CD14-positive monocyte (primary cell): ENCODE measurements around the gene RAC2. TPM values are rescaled to one million over a fixed set of nuclear protein-coding genes. Genes with fewer than 3 reads are reported as not detected.

ENCODE experiments used
- DNase-seq, 3 donors: peaks; one replicate each; pipeline ENCODE4 v3.0.0-alpha.2; 2011 to 2022
- H2AFZ ChIP-seq: 2 replicates; pipeline ENCODE4 v1.6.0; 2012; ENCODE audit warnings: mild to moderate bottlenecking, low read depth, low read length, inconsistent platforms; ENCODE audit not compliant: insufficient read depth, poor library complexity, severe bottlenecking
- H3K27ac ChIP-seq, 2 donors: 1 replicate in 1 of 2; 2 replicates in 1 of 2; pipeline ENCODE4 v1.5.1; 2012 to 2013; ENCODE audit warnings: low read length in 2 of 2, control low read depth in 1 of 2, inconsistent platforms in 1 of 2, low read depth in 1 of 2, mild to moderate bottlenecking in 1 of 2
- H3K27me3 ChIP-seq, 2 donors: one replicate each; pipeline versions ENCODE4 v1.6.0 to v1.6.1; 2011 to 2013; ENCODE audit warnings: low read length in 2 of 2; ENCODE audit not compliant: control insufficient read depth in 2 of 2, insufficient read depth in 2 of 2
- H3K36me3 ChIP-seq, 2 donors: replicated peaks in 1 of 2; 1 replicate in 1 of 2; 2 replicates in 1 of 2; pipeline versions ENCODE4 v1.5.1 to v1.6.1; 2012 to 2013; ENCODE audit warnings: low read length in 2 of 2, control low read depth in 1 of 2, inconsistent platforms in 1 of 2, mild to moderate bottlenecking in 1 of 2; ENCODE audit not compliant: insufficient read depth in 2 of 2, control insufficient read depth in 1 of 2
- H3K4me1 ChIP-seq, 2 donors: 1 replicate in 1 of 2; 2 replicates in 1 of 2; pipeline versions ENCODE4 v1.5.1 to v1.6.1; 2012 to 2013; ENCODE audit warnings: low read length in 2 of 2, control low read depth in 1 of 2, inconsistent platforms in 1 of 2, mild to moderate bottlenecking in 1 of 2, moderate library complexity in 1 of 2; ENCODE audit not compliant: insufficient read depth in 2 of 2, control insufficient read depth in 1 of 2
- H3K4me2 ChIP-seq: replicated peaks from 2 replicates; pipeline ENCODE3; 2012; ENCODE audit warnings: low read length, moderate library complexity, mild to moderate bottlenecking; ENCODE audit not compliant: poor library complexity, severe bottlenecking; ENCODE audit errors: extremely low read depth
- H3K4me3 ChIP-seq, 3 experiments: fragments of 200-600 bp in 1 of 3; sonication (generic) in 1 of 3; replicated peaks in 1 of 3; 1 replicate in 2 of 3; 2 replicates in 1 of 3; pipeline ENCODE4 v1.5.1; 2011 to 2013; ENCODE audit warnings: low read length in 3 of 3, mild to moderate bottlenecking in 3 of 3, control low read depth in 2 of 3, low read depth in 2 of 3, inconsistent platforms in 1 of 3, moderate library complexity in 1 of 3
- H3K79me2 ChIP-seq: 2 replicates; pipeline ENCODE4 v1.6.0; 2012; ENCODE audit warnings: mild to moderate bottlenecking, control low read depth, inconsistent platforms, low read length, moderate library complexity; ENCODE audit not compliant: insufficient read depth
- H3K9ac ChIP-seq: 2 replicates; pipeline ENCODE4 v1.6.0; 2017; ENCODE audit warnings: low read length, mild to moderate bottlenecking; ENCODE audit not compliant: insufficient read depth, poor library complexity, severe bottlenecking
- H3K9me3 ChIP-seq, 2 donors: replicated peaks in 1 of 2; 1 replicate in 1 of 2; 2 replicates in 1 of 2; pipeline versions ENCODE4 v1.5.1 to v1.6.1; 2012 to 2013; ENCODE audit warnings: low read length in 2 of 2, control low read depth in 1 of 2; ENCODE audit not compliant: control insufficient read depth in 1 of 2, insufficient read depth in 1 of 2
- H4K20me1 ChIP-seq: 2 replicates; pipeline ENCODE4 v1.6.0; 2012; ENCODE audit warnings: mild to moderate bottlenecking, low read length, control low read depth, moderate library complexity; ENCODE audit not compliant: insufficient read depth
- H3K27ac Mint-ChIP-seq, 7 donors: one replicate each; pipeline ENCODE4 v1.8.0; 2020; ENCODE audit warnings: mild to moderate bottlenecking in 7 of 7, mixed read lengths in 7 of 7, moderate library complexity in 6 of 7, inconsistent platforms in 2 of 7
- H3K27me3 Mint-ChIP-seq, 3 donors: one replicate each; pipeline ENCODE4 v1.8.0; 2021 to 2022; ENCODE audit warnings: low read depth in 3 of 3, mild to moderate bottlenecking in 3 of 3, mixed read lengths in 3 of 3, moderate library complexity in 3 of 3, inconsistent platforms in 1 of 3
- H3K36me3 Mint-ChIP-seq, 2 donors: one replicate each; pipeline ENCODE4 v1.8.0; 2020; ENCODE audit warnings: mixed read lengths in 2 of 2, inconsistent platforms in 1 of 2, mild to moderate bottlenecking in 1 of 2
- H3K4me1 Mint-ChIP-seq: one replicate; pipeline ENCODE4 v1.8.0; 2020; ENCODE audit warnings: mild to moderate bottlenecking, mixed read lengths
- H3K4me3 Mint-ChIP-seq, 2 donors: one replicate each; pipeline ENCODE4 v1.8.0; 2020; ENCODE audit warnings: mild to moderate bottlenecking in 2 of 2, mixed read lengths in 2 of 2, moderate library complexity in 1 of 2
- H3K9me3 Mint-ChIP-seq, 7 donors: one replicate each; pipeline ENCODE4 v1.8.0; 2020 to 2022; ENCODE audit warnings: mixed read lengths in 7 of 7, mild to moderate bottlenecking in 6 of 7, moderate library complexity in 6 of 7, inconsistent platforms in 2 of 7
- WGBS: methylation state at CpG from one replicate; pipeline ENCODE4 v1.1.5; 2013; ENCODE audit warnings: missing lambda C conversion rate; ENCODE audit not compliant: insufficient coverage; 5-methylcytosine and 5-hydroxymethylcytosine counted together
- intact Hi-C, 2 donors: fragments of 100-400 bp; cut with micrococcal nuclease; formaldehyde crosslinking; loops; one replicate each; pipeline versions ENCODE4 v1.15.0 to v1.15.1; 2023
- polyA plus RNA-seq, 3 donors: library from polyadenylated mRNA; depleted of rRNA in 1 of 3; unstranded in 2 of 3; stranded (reverse) in 1 of 3; fragments of 300-500 nt in 2 of 3; fragments of >200 nt in 1 of 3; fragmentation: Illumina TruSeq in 2 of 3; gene quantifications; 1 replicate in 2 of 3; 2 replicates in 1 of 3; pipeline ENCODE4 v1.2.3, GENCODE V29; 2012 to 2021
- TF ChIP-seq, protein P1 (sequence below): fragments of 200-600 bp; IDR thresholded peaks from one replicate; pipeline ENCODE4 v1.8.0; 2022; ENCODE audit warnings: antibody characterized with exemption, mild to moderate bottlenecking

Gene RAC2
- polyA plus RNA-seq, 3 donors = 360 to 529 (median 526) TPM

DNA sequence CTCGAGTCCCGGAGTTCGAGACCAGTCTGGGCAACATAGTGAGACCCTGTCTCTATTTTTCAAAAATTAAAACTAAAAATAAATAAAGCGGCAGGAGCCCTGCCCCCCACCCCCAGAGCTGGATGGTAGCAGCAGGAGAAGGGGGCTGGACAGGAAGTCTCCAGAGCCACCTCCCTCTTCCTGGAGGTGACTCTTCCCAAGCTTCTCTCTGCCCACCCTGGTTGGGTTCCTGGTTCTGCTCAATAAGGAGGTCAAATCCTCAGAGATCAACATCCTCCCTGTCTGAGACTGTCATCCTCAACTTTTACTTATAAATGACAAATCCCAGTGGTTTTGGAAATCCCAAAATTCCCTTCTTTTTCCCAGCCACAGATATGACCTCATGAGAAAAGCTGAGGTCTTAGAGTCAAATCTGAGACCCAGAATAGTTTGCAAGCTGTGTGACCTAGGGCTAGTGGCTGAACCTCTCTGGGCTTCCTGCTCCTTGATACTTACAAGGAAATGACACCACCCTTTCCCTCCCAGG is 57.0 kb downstream of the RAC2 start:
- Mint-ChIP-seq H3K27me3 (peaks cover 9 to 17% (median 14%) of the 10 kb centered on the region in 3 donors), H3K36me3 (no peaks in the 10 kb centered on the region), H3K27ac (no peak overlapping the region), H3K4me3 (no peak overlapping the region), H3K9me3 (peaks cover 0 to 3% (median 0%) of the 10 kb centered on the region in 7 donors), H3K4me1 (peaks cover 16% of the 10 kb centered on the region)
- TF ChIP-seq, protein P1, sequence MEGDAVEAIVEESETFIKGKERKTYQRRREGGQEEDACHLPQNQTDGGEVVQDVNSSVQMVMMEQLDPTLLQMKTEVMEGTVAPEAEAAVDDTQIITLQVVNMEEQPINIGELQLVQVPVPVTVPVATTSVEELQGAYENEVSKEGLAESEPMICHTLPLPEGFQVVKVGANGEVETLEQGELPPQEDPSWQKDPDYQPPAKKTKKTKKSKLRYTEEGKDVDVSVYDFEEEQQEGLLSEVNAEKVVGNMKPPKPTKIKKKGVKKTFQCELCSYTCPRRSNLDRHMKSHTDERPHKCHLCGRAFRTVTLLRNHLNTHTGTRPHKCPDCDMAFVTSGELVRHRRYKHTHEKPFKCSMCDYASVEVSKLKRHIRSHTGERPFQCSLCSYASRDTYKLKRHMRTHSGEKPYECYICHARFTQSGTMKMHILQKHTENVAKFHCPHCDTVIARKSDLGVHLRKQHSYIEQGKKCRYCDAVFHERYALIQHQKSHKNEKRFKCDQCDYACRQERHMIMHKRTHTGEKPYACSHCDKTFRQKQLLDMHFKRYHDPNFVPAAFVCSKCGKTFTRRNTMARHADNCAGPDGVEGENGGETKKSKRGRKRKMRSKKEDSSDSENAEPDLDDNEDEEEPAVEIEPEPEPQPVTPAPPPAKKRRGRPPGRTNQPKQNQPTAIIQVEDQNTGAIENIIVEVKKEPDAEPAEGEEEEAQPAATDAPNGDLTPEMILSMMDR = no peak
- intact Hi-C loops = no loop called here
- no peak overlapping the region for H3K27ac ChIP-seq
- H3K79me2 ChIP-seq = no peaks in the 10 kb centered on the region
- H3K4me2 ChIP-seq = no peak overlapping the region
- H3K27me3 ChIP-seq = peaks cover 0 to 3% of the 10 kb centered on the region in 2 donors
- H3K36me3 ChIP-seq = no peaks in the 10 kb centered on the region
- no peak for DNase-seq
- H2AFZ ChIP-seq = no peak overlapping the region
- no peaks in the 10 kb centered on the region for H4K20me1 ChIP-seq
- peaks cover 5 to 9% of the 10 kb centered on the region in 2 donors for H3K4me1 ChIP-seq
- no peaks in the 10 kb centered on the region for H3K9me3 ChIP-seq
- no peak overlapping the region for H3K4me3 ChIP-seq
- no peak overlapping the region for H3K9ac ChIP-seq
- WGBS = no CpG with 5 or more reads among the region's 4 CpGs

DNA sequence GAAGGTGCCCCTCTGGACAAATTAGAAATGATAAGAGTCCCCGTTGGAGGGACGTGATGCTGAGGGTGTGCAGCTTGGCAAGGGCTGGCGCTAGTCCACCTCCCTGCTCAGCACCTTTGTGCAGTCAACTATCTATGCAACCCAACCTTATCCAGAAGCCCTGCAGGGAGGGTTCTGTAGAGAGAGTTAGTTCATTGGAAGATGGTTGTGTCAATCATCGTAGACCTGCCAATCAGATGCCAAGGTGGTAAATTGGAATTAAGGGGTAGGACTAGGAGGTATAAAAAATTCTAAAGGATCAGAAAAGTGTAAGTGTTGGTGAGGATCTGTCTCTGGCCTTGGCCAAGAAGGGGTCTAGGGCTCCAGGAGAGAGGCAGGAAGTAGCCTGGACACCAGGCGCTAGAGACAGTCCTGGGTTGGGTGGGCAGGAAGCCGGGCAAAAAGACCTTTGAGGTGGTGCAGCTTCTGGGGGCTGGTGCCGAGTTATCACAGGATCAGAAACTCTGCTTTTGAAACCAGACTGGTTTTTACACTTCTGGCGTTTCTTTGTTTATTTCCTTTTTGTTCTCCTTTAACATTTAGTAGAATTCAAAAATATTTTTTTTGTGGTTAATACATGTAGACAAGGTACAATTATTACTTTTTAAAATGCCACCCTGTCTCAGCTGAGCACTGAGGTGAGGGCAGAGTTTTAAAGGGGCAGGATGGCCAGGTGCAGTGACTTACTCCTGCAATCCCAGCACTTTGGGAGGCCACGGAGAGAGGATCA is 57.7 kb downstream of the RAC2 start:
- Mint-ChIP-seq H3K27ac (peak overlapping the region in 1 of 7 donors; percentile 78), H3K9me3 (peaks cover 0 to 3% (median 0%) of the 10 kb centered on the region in 7 donors), H3K36me3 (no peaks in the 10 kb centered on the region), H3K4me1 (peaks cover 16% of the 10 kb centered on the region), H3K4me3 (peak overlapping the region in 1 of 2 donors; percentile 19), H3K27me3 (peaks cover 9 to 17% (median 14%) of the 10 kb centered on the region in 3 donors)
- Histone ChIP-seq H3K9ac (no peak overlapping the region), H3K79me2 (no peaks in the 10 kb centered on the region), H3K4me3 (no peak overlapping the region), H3K4me1 (peaks cover 5 to 9% of the 10 kb centered on the region in 2 donors), H3K9me3 (no peaks in the 10 kb centered on the region), H3K4me2 (no peak overlapping the region), H3K27me3 (peaks cover 0 to 3% of the 10 kb centered on the region in 2 donors), H4K20me1 (no peaks in the 10 kb centered on the region), H3K27ac (no peak overlapping the region), H3K36me3 (no peaks in the 10 kb centered on the region), H2AFZ (no peak overlapping the region)
- 93% methylated on average over 3 of the region's 9 CpGs for WGBS
- TF ChIP-seq, protein P1 = no peak
- intact Hi-C loops = no loop called here
- DNase-seq = peak; percentile 45 to 67 (median 46)
